ENCODE results near the gene ASPG.

GRCh38 chr14:104134061-104134965, 48.8 kb downstream of the ASPG start:
- TF ChIP-seq CTCF (conservative IDR thresholded peaks at IDR 0.05; ENCODE audit: low read depth, low read length) (no peak), EZH2 (IDR thresholded peaks at IDR 0.05; ENCODE audit: low read length, unreplicated experiment) (no peak)

Data from PC-3 (cell line).